Ovary (tissue), 3 donors: ENCODE data around the gene PALLD.

Experiments
- CTCF ChIP-seq, 3 donors: fragments of 450-650 bp in 2 of 3; fragments of 200-600 bp in 1 of 3; IDR thresholded peaks; one replicate each; pipeline versions ENCODE4 v1.5.1 to v1.8.0; 2016 to 2022; ENCODE audit warnings: antibody characterized with exemption in 3 of 3, mild to moderate bottlenecking in 1 of 3
- POLR2A ChIP-seq: fragments of 450-650 bp; IDR thresholded peaks from one replicate; pipeline ENCODE4 v1.6.1; 2017; ENCODE audit warnings: antibody characterized with exemption, mild to moderate bottlenecking, moderate library complexity
- donor health status: DM: no; HTN: no; CAD: no.

DNA sequence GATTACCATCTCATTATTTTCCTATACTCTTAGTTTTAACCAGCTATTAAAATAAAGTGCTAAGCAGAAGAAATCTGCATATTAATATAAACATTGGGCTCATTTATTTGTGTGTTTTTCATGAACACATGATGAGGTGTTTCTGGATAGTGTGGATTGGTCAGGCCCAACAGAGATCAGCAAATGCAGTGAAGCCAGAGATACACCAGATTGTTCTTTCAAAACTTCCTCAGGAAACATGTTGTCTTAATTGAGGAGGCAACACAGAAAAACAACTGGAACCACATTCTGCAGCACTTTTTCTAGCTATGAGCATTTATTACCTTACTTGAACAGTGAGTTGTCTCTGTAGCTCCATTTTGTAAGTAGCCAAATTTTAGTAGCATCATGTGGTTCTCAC lies 69.9 kb downstream of the PALLD start:
- TF ChIP-seq CTCF (IDR thresholded peaks at IDR 0.05) (no peak), POLR2A (no peak)
